ENCODE measurements around the gene HAGHL.

Gene HAGHL

DNA sequence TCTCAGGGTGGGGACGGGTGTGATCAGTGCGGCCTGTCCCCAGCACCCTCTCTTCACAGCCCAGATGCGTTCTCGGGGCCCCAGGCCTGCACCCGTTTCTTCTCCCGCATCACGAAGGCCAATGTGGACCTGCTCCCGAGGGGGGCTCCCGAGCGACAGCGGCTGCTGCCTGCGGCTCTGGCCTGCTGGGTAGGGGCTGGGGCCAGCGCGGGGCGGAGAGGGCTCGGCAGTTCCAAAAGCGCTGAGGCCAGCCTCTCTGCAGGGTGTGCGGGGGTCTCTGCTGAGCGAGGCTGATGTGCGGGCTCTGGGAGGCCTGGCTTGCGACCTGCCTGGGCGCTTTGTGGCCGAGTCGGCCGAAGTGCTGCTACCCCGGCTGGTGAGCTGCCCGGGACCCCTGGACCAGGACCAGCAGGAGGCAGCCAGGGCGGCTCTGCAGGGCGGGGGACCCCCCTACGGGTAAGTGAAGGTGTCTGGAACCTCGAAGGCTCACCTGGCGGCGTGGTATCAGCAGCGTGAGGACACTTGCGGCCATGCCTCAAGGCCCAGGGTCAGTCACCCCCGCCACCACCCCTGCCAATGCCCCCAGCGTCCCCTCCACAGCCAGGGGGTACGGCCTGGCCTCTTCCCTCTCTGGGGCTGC is 38.1 kb downstream of the HAGHL start:
- H3K27ac ChIP-seq (ENCODE audit: insufficient read depth, low read length, poor library complexity, severe bottlenecking), result no peak overlapping the region
- no peaks in the 10 kb centered on the region for H3K4me1 ChIP-seq (ENCODE audit: control insufficient read depth, insufficient read depth, low read length, poor library complexity, severe bottlenecking)
- H3K9me3 ChIP-seq (ENCODE audit: control insufficient read depth, low read length), result no peaks in the 10 kb centered on the region
- no peaks in the 10 kb centered on the region for H3K27me3 ChIP-seq (replicated peaks; ENCODE audit: control insufficient read depth, insufficient read depth, low read length, poor library complexity, severe bottlenecking)
- H3K36me3 ChIP-seq (ENCODE audit: control insufficient read depth, insufficient read depth, low read length), result no peaks in the 10 kb centered on the region
- H3K4me3 ChIP-seq (ENCODE audit: insufficient read depth, low read depth, low read length, poor library complexity, severe bottlenecking), result no peak overlapping the region
- DNase-seq, result no peak

- Histone ChIP-seq H3K27me3 (replicated peaks; ENCODE audit: control insufficient read depth, insufficient read depth, low read length, poor library complexity, severe bottlenecking) (no peaks in the 10 kb centered on the region), H3K9me3 (ENCODE audit: control insufficient read depth, low read length) (no peaks in the 10 kb centered on the region)
- DNase-seq, result no peak
These were observed 38.6 kb downstream of the HAGHL start for GRCh38 chr16:765488-765865.

DNA sequence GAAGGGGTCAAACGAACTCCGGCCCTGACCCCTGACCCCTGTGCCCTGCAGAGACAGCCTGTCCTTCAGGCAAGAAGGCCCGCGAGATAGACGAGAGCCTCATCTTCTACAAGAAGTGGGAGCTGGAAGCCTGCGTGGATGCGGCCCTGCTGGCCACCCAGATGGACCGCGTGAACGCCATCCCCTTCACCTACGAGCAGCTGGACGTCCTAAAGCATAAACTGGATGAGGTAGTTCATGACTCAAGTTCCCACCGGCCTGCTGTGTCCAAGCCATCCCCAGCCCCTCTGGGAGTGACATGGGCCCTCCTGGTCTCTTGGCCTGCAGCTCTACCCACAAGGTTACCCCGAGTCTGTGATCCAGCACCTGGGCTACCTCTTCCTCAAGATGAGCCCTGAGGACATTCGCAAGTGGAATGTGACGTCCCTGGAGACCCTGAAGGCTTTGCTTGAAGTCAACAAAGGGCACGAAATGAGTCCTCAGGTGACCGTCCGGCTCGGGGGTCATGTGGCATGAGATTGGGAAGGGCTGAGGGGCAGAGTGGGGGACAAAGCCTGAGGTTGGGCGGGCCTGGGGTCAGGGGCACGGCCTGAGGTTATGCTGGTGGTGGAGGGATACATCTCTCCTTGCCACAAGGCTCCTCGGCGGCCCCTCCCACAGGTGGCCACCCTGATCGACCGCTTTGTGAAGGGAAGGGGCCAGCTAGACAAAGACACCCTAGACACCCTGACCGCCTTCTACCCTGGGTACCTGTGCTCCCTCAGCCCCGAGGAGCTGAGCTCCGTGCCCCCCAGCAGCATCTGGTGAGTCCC is 39.3 kb downstream of the HAGHL start:
- H3K4me3 ChIP-seq (ENCODE audit: insufficient read depth, low read depth, low read length, poor library complexity, severe bottlenecking), result no peak overlapping the region

More at GRCh38 chr16:765488-765865, 38.6 kb downstream of the HAGHL start:
- H3K4me1 ChIP-seq (ENCODE audit: control insufficient read depth, insufficient read depth, low read length, poor library complexity, severe bottlenecking), result no peaks in the 10 kb centered on the region
- H3K36me3 ChIP-seq (ENCODE audit: control insufficient read depth, insufficient read depth, low read length), result no peaks in the 10 kb centered on the region
- no peak overlapping the region for H3K4me3 ChIP-seq (ENCODE audit: insufficient read depth, low read depth, low read length, poor library complexity, severe bottlenecking)
- no peak overlapping the region for H3K27ac ChIP-seq (ENCODE audit: insufficient read depth, low read length, poor library complexity, severe bottlenecking)

DNA sequence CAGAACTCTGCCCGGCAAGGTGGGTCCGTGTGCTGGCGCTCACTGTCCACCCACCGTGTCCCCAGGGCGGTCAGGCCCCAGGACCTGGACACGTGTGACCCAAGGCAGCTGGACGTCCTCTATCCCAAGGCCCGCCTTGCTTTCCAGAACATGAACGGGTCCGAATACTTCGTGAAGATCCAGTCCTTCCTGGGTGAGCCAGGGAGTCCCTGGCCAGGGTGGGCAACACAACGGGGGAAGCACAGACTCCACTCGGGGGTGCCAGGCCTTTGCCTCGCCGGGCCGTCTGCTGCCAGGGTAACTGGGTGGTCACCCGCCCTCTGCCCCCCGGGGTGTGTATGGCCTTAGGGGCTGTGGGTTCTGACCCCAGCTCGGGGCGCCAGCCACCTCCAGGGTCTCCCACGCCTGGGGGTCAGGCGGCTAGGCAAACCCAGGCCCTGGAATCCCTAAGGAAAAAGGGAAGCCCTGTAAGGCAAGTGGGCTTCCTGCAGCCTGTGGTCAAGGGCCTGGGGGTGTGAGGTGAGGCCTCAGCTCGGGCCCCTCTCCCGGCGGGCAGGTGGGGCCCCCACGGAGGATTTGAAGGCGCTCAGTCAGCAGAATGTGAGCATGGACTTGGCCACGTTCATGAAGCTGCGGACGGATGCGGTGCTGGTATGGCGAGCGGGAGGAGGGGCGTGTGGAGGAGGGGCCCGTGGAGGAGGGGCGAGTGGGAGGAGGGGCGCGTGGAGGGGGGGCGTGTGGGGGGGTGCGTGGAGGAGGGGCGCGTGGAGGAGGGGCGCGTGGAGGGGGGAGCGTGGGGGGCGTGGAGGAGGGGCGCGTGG is 40.1 kb downstream of the HAGHL start:
- Histone ChIP-seq H3K9me3 (ENCODE audit: control insufficient read depth, low read length) (no peaks in the 10 kb centered on the region), H3K27me3 (replicated peaks; ENCODE audit: control insufficient read depth, insufficient read depth, low read length, poor library complexity, severe bottlenecking) (no peaks in the 10 kb centered on the region), H3K4me3 (ENCODE audit: insufficient read depth, low read depth, low read length, poor library complexity, severe bottlenecking) (no peak overlapping the region), H3K36me3 (ENCODE audit: control insufficient read depth, insufficient read depth, low read length) (no peaks in the 10 kb centered on the region), H3K27ac (ENCODE audit: insufficient read depth, low read length, poor library complexity, severe bottlenecking) (no peak overlapping the region), H3K4me1 (ENCODE audit: control insufficient read depth, insufficient read depth, low read length, poor library complexity, severe bottlenecking) (no peaks in the 10 kb centered on the region)
- no peak for DNase-seq

More for the DNA sequence above, 39.3 kb downstream of the HAGHL start:
- DNase-seq, result no peak
- Histone ChIP-seq H3K9me3 (ENCODE audit: control insufficient read depth, low read length) (no peaks in the 10 kb centered on the region), H3K4me1 (ENCODE audit: control insufficient read depth, insufficient read depth, low read length, poor library complexity, severe bottlenecking) (no peaks in the 10 kb centered on the region), H3K27me3 (replicated peaks; ENCODE audit: control insufficient read depth, insufficient read depth, low read length, poor library complexity, severe bottlenecking) (no peaks in the 10 kb centered on the region), H3K27ac (ENCODE audit: insufficient read depth, low read length, poor library complexity, severe bottlenecking) (no peak overlapping the region), H3K36me3 (ENCODE audit: control insufficient read depth, insufficient read depth, low read length) (no peaks in the 10 kb centered on the region)

GRCh38 chr16:767743-768235 is 40.9 kb downstream of the HAGHL start:
- no peak for DNase-seq
- Histone ChIP-seq H3K36me3 (ENCODE audit: control insufficient read depth, insufficient read depth, low read length) (no peaks in the 10 kb centered on the region), H3K4me3 (ENCODE audit: insufficient read depth, low read depth, low read length, poor library complexity, severe bottlenecking) (no peak overlapping the region), H3K27me3 (replicated peaks; ENCODE audit: control insufficient read depth, insufficient read depth, low read length, poor library complexity, severe bottlenecking) (no peaks in the 10 kb centered on the region), H3K9me3 (ENCODE audit: control insufficient read depth, low read length) (no peaks in the 10 kb centered on the region), H3K4me1 (ENCODE audit: control insufficient read depth, insufficient read depth, low read length, poor library complexity, severe bottlenecking) (no peaks in the 10 kb centered on the region), H3K27ac (ENCODE audit: insufficient read depth, low read length, poor library complexity, severe bottlenecking) (no peak overlapping the region)

DNA sequence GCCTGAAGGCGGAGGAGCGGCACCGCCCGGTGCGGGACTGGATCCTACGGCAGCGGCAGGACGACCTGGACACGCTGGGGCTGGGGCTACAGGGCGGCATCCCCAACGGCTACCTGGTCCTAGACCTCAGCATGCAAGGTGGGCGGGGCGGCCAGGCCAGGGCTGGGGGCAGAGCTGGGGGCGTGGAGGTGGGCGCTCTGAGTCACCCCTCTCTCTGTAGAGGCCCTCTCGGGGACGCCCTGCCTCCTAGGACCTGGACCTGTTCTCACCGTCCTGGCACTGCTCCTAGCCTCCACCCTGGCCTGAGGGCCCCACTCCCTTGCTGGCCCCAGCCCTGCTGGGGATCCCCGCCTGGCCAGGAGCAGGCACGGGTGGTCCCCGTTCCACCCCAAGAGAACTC is 41.5 kb downstream of the HAGHL start:
- no peak overlapping the region for H3K4me3 ChIP-seq (ENCODE audit: insufficient read depth, low read depth, low read length, poor library complexity, severe bottlenecking)
- no peaks in the 10 kb centered on the region for H3K27me3 ChIP-seq (replicated peaks; ENCODE audit: control insufficient read depth, insufficient read depth, low read length, poor library complexity, severe bottlenecking)
- H3K4me1 ChIP-seq (ENCODE audit: control insufficient read depth, insufficient read depth, low read length, poor library complexity, severe bottlenecking), result no peaks in the 10 kb centered on the region

DNA sequence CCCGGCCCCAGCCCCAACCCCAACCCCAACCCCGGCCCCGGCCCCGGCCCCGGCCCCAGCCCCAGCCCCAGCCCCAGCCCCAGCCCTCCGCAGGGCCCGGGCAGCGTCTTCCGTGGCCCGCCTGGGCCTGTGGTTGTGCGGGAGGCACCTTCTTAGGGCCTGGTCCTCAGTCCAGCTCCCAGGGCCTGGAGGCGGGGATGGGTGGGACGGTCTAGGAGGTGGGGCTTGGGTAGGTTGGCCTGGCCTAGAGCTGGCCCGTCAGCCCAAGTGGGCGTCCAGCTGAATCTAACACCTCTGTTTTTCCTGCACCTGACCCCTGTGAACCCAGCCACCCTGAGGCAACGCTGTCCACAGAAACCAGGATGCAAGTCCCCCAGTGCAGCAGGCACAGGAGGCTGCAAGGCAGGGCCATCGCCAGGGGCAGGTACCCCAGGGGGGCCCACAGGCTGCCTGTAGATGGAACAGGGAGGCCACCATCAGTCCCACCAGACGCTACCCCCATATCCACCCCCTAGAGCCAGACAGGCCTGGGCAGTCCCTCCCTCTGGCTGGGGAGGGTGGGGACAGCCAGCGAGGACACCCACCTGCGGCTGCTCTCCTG is 42.4 kb downstream of the HAGHL start:
- no peaks in the 10 kb centered on the region for H3K9me3 ChIP-seq (ENCODE audit: control insufficient read depth, low read length)
- no peak overlapping the region for H3K4me3 ChIP-seq (ENCODE audit: insufficient read depth, low read depth, low read length, poor library complexity, severe bottlenecking)
- H3K27me3 ChIP-seq (replicated peaks; ENCODE audit: control insufficient read depth, insufficient read depth, low read length, poor library complexity, severe bottlenecking), result no peaks in the 10 kb centered on the region

More for the DNA sequence above, 41.5 kb downstream of the HAGHL start:
- Histone ChIP-seq H3K9me3 (ENCODE audit: control insufficient read depth, low read length) (no peaks in the 10 kb centered on the region), H3K27ac (ENCODE audit: insufficient read depth, low read length, poor library complexity, severe bottlenecking) (no peak overlapping the region), H3K36me3 (ENCODE audit: control insufficient read depth, insufficient read depth, low read length) (no peaks in the 10 kb centered on the region)
- no peak for DNase-seq

GRCh38 chr16:769934-770333 is 43.0 kb downstream of the HAGHL start:
- DNase-seq, result no peak
- Histone ChIP-seq H3K36me3 (ENCODE audit: control insufficient read depth, insufficient read depth, low read length) (no peaks in the 10 kb centered on the region), H3K9me3 (ENCODE audit: control insufficient read depth, low read length) (no peaks in the 10 kb centered on the region), H3K4me1 (ENCODE audit: control insufficient read depth, insufficient read depth, low read length, poor library complexity, severe bottlenecking) (no peaks in the 10 kb centered on the region), H3K27me3 (replicated peaks; ENCODE audit: control insufficient read depth, insufficient read depth, low read length, poor library complexity, severe bottlenecking) (no peaks in the 10 kb centered on the region), H3K4me3 (ENCODE audit: insufficient read depth, low read depth, low read length, poor library complexity, severe bottlenecking) (no peak overlapping the region), H3K27ac (ENCODE audit: insufficient read depth, low read length, poor library complexity, severe bottlenecking) (no peak overlapping the region)

More for the DNA sequence above, 42.4 kb downstream of the HAGHL start:
- H3K4me1 ChIP-seq (ENCODE audit: control insufficient read depth, insufficient read depth, low read length, poor library complexity, severe bottlenecking), result no peaks in the 10 kb centered on the region
- DNase-seq, result no peak
- no peaks in the 10 kb centered on the region for H3K36me3 ChIP-seq (ENCODE audit: control insufficient read depth, insufficient read depth, low read length)
- H3K27ac ChIP-seq (ENCODE audit: insufficient read depth, low read length, poor library complexity, severe bottlenecking), result no peak overlapping the region

- no peak overlapping the region for H3K4me3 ChIP-seq (ENCODE audit: insufficient read depth, low read depth, low read length, poor library complexity, severe bottlenecking)
- no peaks in the 10 kb centered on the region for H3K9me3 ChIP-seq (ENCODE audit: control insufficient read depth, low read length)
- H3K27ac ChIP-seq (ENCODE audit: insufficient read depth, low read length, poor library complexity, severe bottlenecking), result no peak overlapping the region
- no peaks in the 10 kb centered on the region for H3K27me3 ChIP-seq (replicated peaks; ENCODE audit: control insufficient read depth, insufficient read depth, low read length, poor library complexity, severe bottlenecking)
- no peaks in the 10 kb centered on the region for H3K4me1 ChIP-seq (ENCODE audit: control insufficient read depth, insufficient read depth, low read length, poor library complexity, severe bottlenecking)
- no peaks in the 10 kb centered on the region for H3K36me3 ChIP-seq (ENCODE audit: control insufficient read depth, insufficient read depth, low read length)
- DNase-seq, result no peak
These were observed 43.5 kb downstream of the HAGHL start for GRCh38 chr16:770411-770810.
